ENCODE results near the gene PFN1. TPM values are rescaled to one million over a fixed set of nuclear protein-coding genes. Genes with fewer than 3 reads are reported as not detected.

Gene PFN1
- total and polyA plus RNA-seq, 9 of the 15 experiments (the other 6 are each of a cell fraction or from before 2014, with no cell fraction given), result 60.5 to 1,479 (median 456) TPM

DNA sequence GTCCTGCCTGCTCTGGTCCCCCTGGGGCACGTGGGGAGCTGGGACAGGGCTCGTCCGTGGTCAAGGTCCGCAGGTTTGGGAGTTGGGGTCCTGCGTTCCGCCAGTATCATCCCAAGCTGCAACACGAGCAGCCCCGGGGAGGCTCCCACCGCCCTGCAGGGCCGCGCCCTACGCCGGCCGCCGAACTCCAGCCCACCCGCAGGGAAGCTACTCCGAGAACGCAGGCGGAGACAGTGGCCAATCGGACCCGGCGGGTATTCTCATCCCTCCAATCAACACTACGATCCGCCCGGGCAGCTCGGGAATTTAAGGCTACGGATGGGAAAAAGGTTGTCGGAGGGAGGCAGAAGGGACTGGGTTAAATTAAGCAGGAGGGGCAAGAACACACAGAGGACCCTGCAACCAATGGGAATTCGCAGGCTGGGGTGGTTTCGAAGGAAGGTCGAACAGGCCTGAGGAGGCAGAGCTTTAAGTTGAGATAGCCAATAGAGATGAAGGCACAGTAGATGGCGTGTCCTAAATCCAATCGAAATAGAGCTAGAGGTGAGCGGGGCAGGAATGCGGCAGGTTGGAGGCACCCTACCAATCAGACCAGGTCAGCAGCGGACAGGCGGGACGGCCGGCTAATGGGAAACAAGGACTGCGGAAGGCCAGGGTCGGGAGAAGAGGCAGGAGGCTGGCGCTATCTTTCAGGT, 18.7 kb upstream of the PFN1 start (continued):
- TF ChIP-seq, protein P1, sequence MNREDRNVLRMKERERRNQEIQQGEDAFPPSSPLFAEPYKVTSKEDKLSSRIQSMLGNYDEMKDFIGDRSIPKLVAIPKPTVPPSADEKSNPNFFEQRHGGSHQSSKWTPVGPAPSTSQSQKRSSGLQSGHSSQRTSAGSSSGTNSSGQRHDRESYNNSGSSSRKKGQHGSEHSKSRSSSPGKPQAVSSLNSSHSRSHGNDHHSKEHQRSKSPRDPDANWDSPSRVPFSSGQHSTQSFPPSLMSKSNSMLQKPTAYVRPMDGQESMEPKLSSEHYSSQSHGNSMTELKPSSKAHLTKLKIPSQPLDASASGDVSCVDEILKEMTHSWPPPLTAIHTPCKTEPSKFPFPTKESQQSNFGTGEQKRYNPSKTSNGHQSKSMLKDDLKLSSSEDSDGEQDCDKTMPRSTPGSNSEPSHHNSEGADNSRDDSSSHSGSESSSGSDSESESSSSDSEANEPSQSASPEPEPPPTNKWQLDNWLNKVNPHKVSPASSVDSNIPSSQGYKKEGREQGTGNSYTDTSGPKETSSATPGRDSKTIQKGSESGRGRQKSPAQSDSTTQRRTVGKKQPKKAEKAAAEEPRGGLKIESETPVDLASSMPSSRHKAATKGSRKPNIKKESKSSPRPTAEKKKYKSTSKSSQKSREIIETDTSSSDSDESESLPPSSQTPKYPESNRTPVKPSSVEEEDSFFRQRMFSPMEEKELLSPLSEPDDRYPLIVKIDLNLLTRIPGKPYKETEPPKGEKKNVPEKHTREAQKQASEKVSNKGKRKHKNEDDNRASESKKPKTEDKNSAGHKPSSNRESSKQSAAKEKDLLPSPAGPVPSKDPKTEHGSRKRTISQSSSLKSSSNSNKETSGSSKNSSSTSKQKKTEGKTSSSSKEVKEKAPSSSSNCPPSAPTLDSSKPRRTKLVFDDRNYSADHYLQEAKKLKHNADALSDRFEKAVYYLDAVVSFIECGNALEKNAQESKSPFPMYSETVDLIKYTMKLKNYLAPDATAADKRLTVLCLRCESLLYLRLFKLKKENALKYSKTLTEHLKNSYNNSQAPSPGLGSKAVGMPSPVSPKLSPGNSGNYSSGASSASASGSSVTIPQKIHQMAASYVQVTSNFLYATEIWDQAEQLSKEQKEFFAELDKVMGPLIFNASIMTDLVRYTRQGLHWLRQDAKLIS (CRISPR knock-in tag; IDR thresholded peaks at IDR 0.05), result no peak; the same call in 1 of the 2 replicates
- TF ChIP-seq NEUROD1 (IDR thresholded peaks at IDR 0.05; ENCODE audit: borderline replicate concordance, low read depth, low read length, partially characterized antibody) (peak; percentile 98), E2F3 (CRISPR knock-in tag; IDR thresholded peaks at IDR 0.05) (no peak), STAG1 (CRISPR knock-in tag; IDR thresholded peaks at IDR 0.05; ENCODE audit: borderline replicate concordance) (no peak), DIDO1 (tag; IDR thresholded peaks at IDR 0.05; ENCODE audit: low read depth) (no peak), NR1H2 (CRISPR knock-in tag; IDR thresholded peaks at IDR 0.05) (no peak), NFYB (IDR thresholded peaks at IDR 0.05; ENCODE audit: extremely low read depth, insufficient read length) (peak; percentile 94), PHB (CRISPR knock-in tag; IDR thresholded peaks at IDR 0.05) (no peak), MTA3 (IDR thresholded peaks at IDR 0.05; ENCODE audit: borderline replicate concordance) (peak; percentile 19; the same call in 1 of the 2 replicates), ZBTB7A (IDR thresholded peaks at IDR 0.05; ENCODE audit: borderline replicate concordance, control insufficient read depth, low read depth, low read length) (no peak; the same call in 1 of the 2 replicates)
- TF ChIP-seq, protein P2, sequence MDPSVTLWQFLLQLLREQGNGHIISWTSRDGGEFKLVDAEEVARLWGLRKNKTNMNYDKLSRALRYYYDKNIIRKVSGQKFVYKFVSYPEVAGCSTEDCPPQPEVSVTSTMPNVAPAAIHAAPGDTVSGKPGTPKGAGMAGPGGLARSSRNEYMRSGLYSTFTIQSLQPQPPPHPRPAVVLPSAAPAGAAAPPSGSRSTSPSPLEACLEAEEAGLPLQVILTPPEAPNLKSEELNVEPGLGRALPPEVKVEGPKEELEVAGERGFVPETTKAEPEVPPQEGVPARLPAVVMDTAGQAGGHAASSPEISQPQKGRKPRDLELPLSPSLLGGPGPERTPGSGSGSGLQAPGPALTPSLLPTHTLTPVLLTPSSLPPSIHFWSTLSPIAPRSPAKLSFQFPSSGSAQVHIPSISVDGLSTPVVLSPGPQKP (CRISPR knock-in tag; IDR thresholded peaks at IDR 0.05), result no peak
- TF ChIP-seq, protein P3, sequence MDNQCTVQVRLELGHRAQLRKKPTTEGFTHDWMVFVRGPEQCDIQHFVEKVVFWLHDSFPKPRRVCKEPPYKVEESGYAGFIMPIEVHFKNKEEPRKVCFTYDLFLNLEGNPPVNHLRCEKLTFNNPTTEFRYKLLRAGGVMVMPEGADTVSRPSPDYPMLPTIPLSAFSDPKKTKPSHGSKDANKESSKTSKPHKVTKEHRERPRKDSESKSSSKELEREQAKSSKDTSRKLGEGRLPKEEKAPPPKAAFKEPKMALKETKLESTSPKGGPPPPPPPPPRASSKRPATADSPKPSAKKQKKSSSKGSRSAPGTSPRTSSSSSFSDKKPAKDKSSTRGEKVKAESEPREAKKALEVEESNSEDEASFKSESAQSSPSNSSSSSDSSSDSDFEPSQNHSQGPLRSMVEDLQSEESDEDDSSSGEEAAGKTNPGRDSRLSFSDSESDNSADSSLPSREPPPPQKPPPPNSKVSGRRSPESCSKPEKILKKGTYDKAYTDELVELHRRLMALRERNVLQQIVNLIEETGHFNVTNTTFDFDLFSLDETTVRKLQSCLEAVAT (IDR thresholded peaks at IDR 0.05), result peak in 1 of 2 experiments; percentile 97; a peak in 2 of 4 replicates
- TF ChIP-seq, protein P4, sequence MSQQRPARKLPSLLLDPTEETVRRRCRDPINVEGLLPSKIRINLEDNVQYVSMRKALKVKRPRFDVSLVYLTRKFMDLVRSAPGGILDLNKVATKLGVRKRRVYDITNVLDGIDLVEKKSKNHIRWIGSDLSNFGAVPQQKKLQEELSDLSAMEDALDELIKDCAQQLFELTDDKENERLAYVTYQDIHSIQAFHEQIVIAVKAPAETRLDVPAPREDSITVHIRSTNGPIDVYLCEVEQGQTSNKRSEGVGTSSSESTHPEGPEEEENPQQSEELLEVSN (IDR thresholded peaks at IDR 0.05; ENCODE audit: borderline replicate concordance in 1 of 2, extremely low read depth in 1 of 2, insufficient read depth in 1 of 2, insufficient read length in 1 of 2, low read depth in 1 of 2, low read length in 1 of 2, poor library complexity in 1 of 2, severe bottlenecking in 1 of 2), result peak in 1 of 2 experiments; percentile 72
